GM21529 (cell line): Measurements from ENCODE around the gene HHEX.
"Not testable (repeated sequence)": the region's sequence is repeated elsewhere in the genome, so short reads cannot be mapped to it uniquely, and the experiment has no call there.

Experiments used
- ATAC-seq: cut with Tn5 transposase; IDR thresholded peaks from one replicate; pipeline ENCODE4 v1.9.1; 2021; ENCODE audit not compliant: unreplicated experiment

HHEX gene

DNA sequence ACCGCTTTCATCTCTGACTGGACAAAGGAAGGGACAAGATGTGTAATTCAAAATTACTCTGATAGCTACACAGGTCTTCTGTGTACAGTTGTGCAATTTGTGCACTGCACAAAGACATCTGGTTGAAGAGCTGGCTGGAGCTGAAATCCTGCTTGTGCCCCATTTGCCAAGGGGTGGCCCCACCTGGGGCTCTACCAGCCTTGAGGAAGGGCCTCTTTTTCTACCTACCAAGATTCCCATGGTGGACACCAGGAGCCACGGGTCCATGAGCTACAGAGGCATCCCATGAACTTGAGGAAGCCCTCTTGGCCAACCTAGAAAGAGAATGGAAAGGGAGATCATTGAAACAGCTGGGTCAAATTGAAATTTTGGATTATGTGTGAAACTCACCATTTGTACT is 43.2 kb downstream of the HHEX start:
- ATAC-seq, result no peak

DNA sequence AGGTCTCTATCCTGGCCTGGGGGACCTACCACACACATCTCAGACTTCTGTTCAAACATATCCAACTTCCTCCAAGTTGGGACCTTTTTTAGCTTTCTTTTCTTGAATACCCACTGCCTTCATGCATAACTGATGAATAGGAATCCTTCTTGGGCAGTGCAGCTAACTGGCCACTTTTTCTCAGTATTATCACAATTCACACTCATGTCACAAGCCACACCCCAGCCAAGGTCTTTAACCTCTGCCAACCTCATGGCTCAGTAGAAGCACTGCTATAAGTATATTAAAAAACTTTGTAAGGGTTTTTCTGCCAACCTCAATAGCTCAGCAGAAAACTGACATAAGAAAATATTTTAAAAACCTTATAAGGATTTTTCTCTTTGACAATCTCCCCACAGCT is 44.5 kb downstream of the HHEX start:
- no peak for ATAC-seq

DNA sequence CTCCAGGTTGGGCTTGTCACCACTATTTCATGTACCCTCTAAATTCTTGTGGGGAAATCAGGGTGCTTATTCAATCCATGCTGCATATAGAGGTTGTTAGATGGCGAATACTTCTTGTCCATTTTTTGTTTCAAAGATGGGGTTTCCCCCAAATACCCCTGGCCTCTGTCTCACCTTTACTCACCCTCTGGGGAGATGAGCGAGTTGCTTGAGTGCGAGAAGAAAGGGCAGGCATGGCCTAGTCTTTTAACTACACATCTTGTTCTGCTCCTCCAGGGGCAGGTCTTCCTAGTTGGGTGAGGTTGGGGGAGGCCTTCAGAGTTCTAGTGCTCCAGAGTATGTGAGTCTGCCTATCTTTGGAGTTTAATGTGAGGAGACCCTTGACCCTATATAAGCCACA is 46.2 kb downstream of the HHEX start:
- no peak for ATAC-seq

GRCh38 chr10:92737484-92737883 is 47.7 kb downstream of the HHEX start:
- no peak for ATAC-seq

DNA sequence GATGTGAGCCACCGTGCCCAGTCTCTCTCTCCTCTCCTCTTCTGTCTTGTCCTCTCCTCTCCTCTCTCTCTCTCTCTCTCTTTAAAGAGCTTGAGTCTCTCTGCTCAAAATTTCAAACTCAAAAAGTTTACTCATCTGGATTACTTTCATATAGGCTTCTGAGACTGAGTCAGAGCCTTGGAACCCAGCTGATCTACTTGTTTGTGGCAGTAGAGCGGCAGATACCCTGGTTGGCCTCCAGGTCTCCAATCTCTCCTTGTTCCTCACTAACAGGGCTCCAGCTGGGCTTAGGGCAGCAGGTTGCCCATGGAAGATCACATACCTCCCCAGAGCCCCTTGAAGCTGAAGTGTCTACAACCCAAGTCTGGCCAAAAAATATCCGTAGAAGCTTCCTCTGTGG is 51.0 kb downstream of the HHEX start:
- no peak for ATAC-seq

- not testable (repeated sequence) for ATAC-seq
These were observed 52.0 kb downstream of the HHEX start for GRCh38 chr10:92741741-92742140.

GRCh38 chr10:92742331-92743228 is 52.8 kb downstream of the HHEX start:
- ATAC-seq, result peak; percentile 98
